ENCODE results near the gene COL13A1. TPM values are rescaled to one million over a fixed set of nuclear protein-coding genes. Genes with fewer than 3 reads are reported as not detected.

The COL13A1 gene
- total RNA-seq, 4 donors from 2014 or later, result 0.42 to 3.4 (median 1.5) TPM

GRCh38 chr10:69869291-69869961 lies 67.7 kb downstream of the COL13A1 start:
- Histone ChIP-seq H3K9me3 (no peaks in the 10 kb centered on the region), H3K4me1 (peaks cover 69% of the 10 kb centered on the region)
- no peak for DNase-seq (ENCODE audit: low spot score in 2 of 2)

GRCh38 chr10:69870591-69870990 lies 68.9 kb downstream of the COL13A1 start:
- H3K4me1 ChIP-seq, result peaks cover 58% of the 10 kb centered on the region

More at GRCh38 chr10:69869291-69869961, 67.7 kb downstream of the COL13A1 start:
- no peaks in the 10 kb centered on the region for H3K27me3 ChIP-seq
- no peaks in the 10 kb centered on the region for H3K36me3 ChIP-seq
- H3K4me3 ChIP-seq, result no peak overlapping the region
- no peak for TF ChIP-seq POLR2AphosphoS5 (IDR thresholded peaks at IDR 0.05)
- no peak for TF ChIP-seq POLR2A (IDR thresholded peaks at IDR 0.05)
- no peak for TF ChIP-seq EP300 (IDR thresholded peaks at IDR 0.05)
- TF ChIP-seq CTCF (IDR thresholded peaks at IDR 0.05), result no peak
- no peak overlapping the region for H3K27ac ChIP-seq
- 47% methylated on average over 3 of the region's 3 CpGs for WGBS

GRCh38 chr10:69871074-69871473 lies 69.4 kb downstream of the COL13A1 start:
- Histone ChIP-seq H3K27me3 (no peaks in the 10 kb centered on the region), H3K9me3 (no peaks in the 10 kb centered on the region), H3K4me3 (no peak overlapping the region), H3K4me1 (peaks cover 53% of the 10 kb centered on the region), H3K27ac (no peak overlapping the region), H3K36me3 (no peaks in the 10 kb centered on the region)
- no peak for TF ChIP-seq POLR2AphosphoS5 (IDR thresholded peaks at IDR 0.05)
- no peak for TF ChIP-seq POLR2A (IDR thresholded peaks at IDR 0.05)
- TF ChIP-seq CTCF (IDR thresholded peaks at IDR 0.05), result no peak
- no peak for TF ChIP-seq EP300 (IDR thresholded peaks at IDR 0.05)
- WGBS, result over 99% methylated on average over 8 of the region's 9 CpGs
- no peak for DNase-seq (ENCODE audit: low spot score in 2 of 2)

More at GRCh38 chr10:69870591-69870990, 68.9 kb downstream of the COL13A1 start:
- 92% methylated on average over 7 of the region's 7 CpGs for WGBS
- DNase-seq (ENCODE audit: low spot score in 2 of 2), result no peak
- Histone ChIP-seq H3K9me3 (no peaks in the 10 kb centered on the region), H3K27ac (no peak overlapping the region), H3K4me3 (no peak overlapping the region), H3K27me3 (no peaks in the 10 kb centered on the region), H3K36me3 (no peaks in the 10 kb centered on the region)
- no peak for TF ChIP-seq EP300 (IDR thresholded peaks at IDR 0.05)
- TF ChIP-seq POLR2A (IDR thresholded peaks at IDR 0.05), result no peak
- TF ChIP-seq CTCF (IDR thresholded peaks at IDR 0.05), result no peak
- no peak for TF ChIP-seq POLR2AphosphoS5 (IDR thresholded peaks at IDR 0.05)

- Histone ChIP-seq H3K27me3 (no peaks in the 10 kb centered on the region), H3K36me3 (no peaks in the 10 kb centered on the region), H3K27ac (no peak overlapping the region), H3K4me1 (peaks cover 41% of the 10 kb centered on the region), H3K4me3 (no peak overlapping the region), H3K9me3 (no peaks in the 10 kb centered on the region)
- WGBS, result 65% methylated on average over 2 of the region's 2 CpGs
- TF ChIP-seq CTCF (IDR thresholded peaks at IDR 0.05), result no peak
- TF ChIP-seq POLR2AphosphoS5 (IDR thresholded peaks at IDR 0.05), result no peak
- TF ChIP-seq EP300 (IDR thresholded peaks at IDR 0.05), result no peak
- no peak for TF ChIP-seq POLR2A (IDR thresholded peaks at IDR 0.05)
- no peak for DNase-seq (ENCODE audit: low spot score in 2 of 2)
These were observed 70.6 kb downstream of the COL13A1 start for GRCh38 chr10:69872323-69872722.

- WGBS, result 45% methylated on average over 4 of the region's 4 CpGs
- Histone ChIP-seq H3K27me3 (no peaks in the 10 kb centered on the region), H3K36me3 (no peaks in the 10 kb centered on the region), H3K4me3 (no peak overlapping the region), H3K27ac (no peak overlapping the region), H3K4me1 (peaks cover 34% of the 10 kb centered on the region), H3K9me3 (no peaks in the 10 kb centered on the region)
- DNase-seq (ENCODE audit: low spot score in 2 of 2), result no peak
- TF ChIP-seq CTCF (IDR thresholded peaks at IDR 0.05), result no peak
- no peak for TF ChIP-seq POLR2AphosphoS5 (IDR thresholded peaks at IDR 0.05)
- no peak for TF ChIP-seq POLR2A (IDR thresholded peaks at IDR 0.05)
- TF ChIP-seq EP300 (IDR thresholded peaks at IDR 0.05), result no peak
These were observed 71.5 kb downstream of the COL13A1 start for GRCh38 chr10:69873135-69873639.

Data from suprapubic skin (tissue), 4 donors.